ENCODE data around the gene KMT2E.

GRCh38 chr7:105136221-105136620, 122.2 kb downstream of the KMT2E start:
- TF ChIP-seq EP300 (IDR thresholded peaks at IDR 0.05) (no peak), CTCF (IDR thresholded peaks at IDR 0.05) (no peak), POLR2A (IDR thresholded peaks at IDR 0.05) (no peak), POLR2AphosphoS5 (IDR thresholded peaks at IDR 0.05) (no peak)
